Cardiac fibroblast (primary cell): ENCODE data around the gene FKRP.
A peak's percentile ranks its signal among the peaks of the same experiment; 100 is the strongest.

Experiments used
- DNase-seq, 2 donors: peaks; one replicate each; pipeline versions ENCODE4 v3.0.0 to v3.0.0-alpha.2; 2010; ENCODE audit warnings: low read depth in 2 of 2
- H3K4me3 ChIP-seq, 2 donors: replicated peaks in 1 of 2; 1 replicate in 1 of 2; 2 replicates in 1 of 2; pipeline ENCODE4 v1.5.1; 2011; ENCODE audit warnings: low read depth in 2 of 2, low read length in 2 of 2, mild to moderate bottlenecking in 2 of 2, moderate library complexity in 1 of 2
- TF ChIP-seq, protein P1 (sequence below): IDR thresholded peaks from one replicate; pipeline ENCODE4 v1.5.1; 2011; ENCODE audit warnings: low read depth, mild to moderate bottlenecking, low read length, inconsistent platforms

The FKRP gene

DNA sequence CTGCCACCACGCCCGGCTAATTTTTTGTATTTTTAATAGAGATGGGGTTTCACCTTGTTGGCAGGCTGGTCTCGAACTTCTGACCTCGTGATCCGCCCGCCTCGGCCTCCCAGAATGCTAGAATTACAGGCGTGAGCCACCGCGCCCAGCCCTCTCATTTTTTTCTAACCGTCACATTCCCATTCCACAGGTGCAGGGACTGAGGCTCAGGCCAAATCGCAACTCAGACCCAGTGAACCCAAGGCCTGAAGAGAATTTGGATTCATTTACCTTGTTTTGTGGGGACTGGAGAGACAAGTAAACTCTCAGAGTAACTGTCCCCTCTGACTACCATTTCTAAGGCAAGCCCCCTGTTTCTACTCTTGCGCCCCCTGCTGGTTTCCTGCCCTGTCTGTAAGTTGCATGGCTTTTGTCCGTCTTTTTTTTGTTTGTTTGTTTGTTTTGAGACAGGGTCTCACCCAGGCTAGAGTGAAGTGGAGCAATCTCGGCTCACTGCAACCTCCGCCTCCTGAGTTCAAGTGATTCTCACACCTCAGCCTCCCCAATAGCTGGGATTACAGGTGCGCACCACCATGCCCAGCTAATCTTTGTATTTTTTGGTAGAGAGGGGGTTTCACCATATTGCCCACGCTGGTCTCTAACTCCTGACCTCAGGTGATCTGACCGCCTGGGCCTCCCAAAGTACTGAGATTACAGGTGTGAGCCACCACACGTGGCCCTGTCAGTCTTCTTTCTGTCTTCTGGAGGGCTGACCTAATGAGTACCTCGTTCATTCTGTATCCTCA is 2.7 kb downstream of the FKRP start:
- H3K4me3 ChIP-seq: no peak overlapping the region
- TF ChIP-seq, protein P1, sequence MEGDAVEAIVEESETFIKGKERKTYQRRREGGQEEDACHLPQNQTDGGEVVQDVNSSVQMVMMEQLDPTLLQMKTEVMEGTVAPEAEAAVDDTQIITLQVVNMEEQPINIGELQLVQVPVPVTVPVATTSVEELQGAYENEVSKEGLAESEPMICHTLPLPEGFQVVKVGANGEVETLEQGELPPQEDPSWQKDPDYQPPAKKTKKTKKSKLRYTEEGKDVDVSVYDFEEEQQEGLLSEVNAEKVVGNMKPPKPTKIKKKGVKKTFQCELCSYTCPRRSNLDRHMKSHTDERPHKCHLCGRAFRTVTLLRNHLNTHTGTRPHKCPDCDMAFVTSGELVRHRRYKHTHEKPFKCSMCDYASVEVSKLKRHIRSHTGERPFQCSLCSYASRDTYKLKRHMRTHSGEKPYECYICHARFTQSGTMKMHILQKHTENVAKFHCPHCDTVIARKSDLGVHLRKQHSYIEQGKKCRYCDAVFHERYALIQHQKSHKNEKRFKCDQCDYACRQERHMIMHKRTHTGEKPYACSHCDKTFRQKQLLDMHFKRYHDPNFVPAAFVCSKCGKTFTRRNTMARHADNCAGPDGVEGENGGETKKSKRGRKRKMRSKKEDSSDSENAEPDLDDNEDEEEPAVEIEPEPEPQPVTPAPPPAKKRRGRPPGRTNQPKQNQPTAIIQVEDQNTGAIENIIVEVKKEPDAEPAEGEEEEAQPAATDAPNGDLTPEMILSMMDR: peak; percentile 88
- peak; percentile 79 to 80 for DNase-seq

DNA sequence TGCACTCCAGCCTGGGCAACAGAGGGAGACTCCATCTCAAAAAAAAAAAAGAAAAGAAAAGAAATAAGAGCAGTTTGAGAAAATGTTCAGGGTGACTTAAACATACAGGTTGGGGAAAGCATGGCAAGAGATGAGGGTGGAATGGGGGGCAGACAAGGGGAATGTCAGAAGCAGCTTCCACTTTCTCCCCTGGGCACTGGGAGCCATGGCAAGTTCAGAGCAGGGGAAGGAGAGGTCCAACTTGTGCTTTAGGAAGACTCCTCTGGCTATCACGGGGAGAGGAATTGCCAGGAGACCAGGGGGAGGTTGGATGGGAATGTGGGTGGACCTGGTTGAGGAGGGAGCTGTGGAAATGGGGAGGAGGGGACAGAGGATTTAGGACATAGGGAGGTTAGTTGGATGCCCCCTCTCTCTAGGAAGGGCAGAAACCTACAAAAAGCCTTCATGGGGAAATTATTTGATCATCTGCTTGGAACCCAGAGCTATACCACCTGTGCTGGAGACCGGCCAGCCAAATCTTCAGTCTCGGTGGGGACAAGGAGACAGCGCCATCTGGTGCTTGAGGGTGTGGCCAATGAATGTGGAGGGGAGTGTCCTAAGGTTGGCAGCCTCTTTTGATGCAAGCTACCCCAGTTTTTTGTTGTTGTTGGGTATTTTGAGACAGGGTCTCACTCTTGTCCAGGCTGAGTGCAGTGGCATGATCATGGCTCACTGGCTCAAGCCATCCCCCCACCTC is 7.7 kb downstream of the FKRP start:
- TF ChIP-seq, protein P1: peak; percentile 45
- H3K4me3 ChIP-seq: no peak overlapping the region
- no peak for DNase-seq

- TF ChIP-seq, protein P1: no peak
- no peak overlapping the region for H3K4me3 ChIP-seq
- peak; percentile 69 to 88 for DNase-seq
These were observed 9.4 kb downstream of the FKRP start for GRCh38 chr19:46755077-46755852.

DNA sequence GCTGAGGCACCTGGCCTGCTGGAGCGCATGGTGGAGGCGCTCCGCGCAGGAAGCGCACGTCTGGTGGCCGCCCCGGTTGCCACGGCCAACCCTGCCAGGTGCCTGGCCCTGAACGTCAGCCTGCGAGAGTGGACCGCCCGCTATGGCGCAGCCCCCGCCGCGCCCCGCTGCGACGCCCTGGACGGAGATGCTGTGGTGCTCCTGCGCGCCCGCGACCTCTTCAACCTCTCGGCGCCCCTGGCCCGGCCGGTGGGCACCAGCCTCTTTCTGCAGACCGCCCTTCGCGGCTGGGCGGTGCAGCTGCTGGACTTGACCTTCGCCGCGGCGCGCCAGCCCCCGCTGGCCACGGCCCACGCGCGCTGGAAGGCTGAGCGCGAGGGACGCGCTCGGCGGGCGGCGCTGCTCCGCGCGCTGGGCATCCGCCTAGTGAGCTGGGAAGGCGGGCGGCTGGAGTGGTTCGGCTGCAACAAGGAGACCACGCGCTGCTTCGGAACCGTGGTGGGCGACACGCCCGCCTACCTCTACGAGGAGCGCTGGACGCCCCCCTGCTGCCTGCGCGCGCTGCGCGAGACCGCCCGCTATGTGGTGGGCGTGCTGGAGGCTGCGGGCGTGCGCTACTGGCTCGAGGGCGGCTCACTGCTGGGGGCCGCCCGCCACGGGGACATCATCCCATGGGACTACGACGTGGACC is 10.1 kb downstream of the FKRP start:
- no peak overlapping the region for H3K4me3 ChIP-seq
- DNase-seq: no peak
- TF ChIP-seq, protein P1: no peak

- no peak for DNase-seq
- TF ChIP-seq, protein P1: no peak
- no peak overlapping the region for H3K4me3 ChIP-seq
These were observed 10.7 kb downstream of the FKRP start for GRCh38 chr19:46756544-46756888.

DNA sequence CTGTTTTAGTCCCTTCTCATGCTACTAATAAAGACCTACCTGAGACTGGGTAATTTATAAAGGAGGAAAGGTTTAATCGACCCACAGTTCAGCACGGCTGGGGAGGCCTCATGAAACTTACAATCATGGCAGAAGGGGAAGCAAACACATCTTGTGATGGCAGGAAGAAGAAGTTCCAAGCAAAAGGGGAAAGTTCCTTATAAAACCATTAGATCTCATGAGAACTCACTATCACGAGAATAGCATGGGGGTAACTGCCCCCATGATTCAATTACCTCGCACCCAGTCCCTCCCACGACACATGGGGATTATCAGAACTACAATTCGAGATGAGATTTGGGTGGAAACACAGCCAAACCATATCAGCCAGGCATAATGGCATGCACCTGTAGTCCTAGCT is 13.3 kb downstream of the FKRP start:
- TF ChIP-seq, protein P1: no peak
- no peak for DNase-seq
- H3K4me3 ChIP-seq: no peak overlapping the region
